Erythroblast (primary cell): ENCODE results near the gene TMEM44.

Source experiments
- DNase-seq, 2 experiments: peaks; one replicate each; lab custom pipeline; 2025; lab: John Stamatoyannopoulos, UW
- GATA1 ChIP-seq: IDR thresholded peaks from 2 replicates; pipeline ENCODE4 v1.6.1; 2011; ENCODE audit warnings: low read depth, mild to moderate bottlenecking, control low read depth, low read length, moderate library complexity
- POLR2A ChIP-seq: IDR thresholded peaks from 2 replicates; pipeline ENCODE4 v1.6.1; 2011; ENCODE audit warnings: mild to moderate bottlenecking, low read length

The TMEM44 gene

DNA sequence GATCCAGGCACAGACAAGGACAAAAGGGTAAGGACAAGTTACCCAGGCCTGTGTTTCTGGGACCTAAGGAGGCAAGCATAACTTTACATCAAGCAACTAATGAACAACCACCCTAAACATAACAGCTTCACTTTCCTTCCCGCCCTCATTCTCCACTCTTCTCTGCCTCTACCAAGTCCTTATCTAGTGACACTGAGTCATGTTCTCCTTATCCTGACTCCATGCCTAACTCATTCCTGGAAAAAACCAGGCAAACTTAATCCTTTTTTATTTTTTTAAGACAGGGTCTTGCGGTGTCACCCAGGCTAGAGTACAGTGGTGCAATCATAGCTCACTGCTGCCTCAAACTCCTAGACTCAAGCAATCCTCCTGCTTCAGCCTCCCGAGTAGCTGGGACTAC lies 44.5 kb downstream of the TMEM44 start:
- no peak for DNase-seq
- TF ChIP-seq GATA1: no peak
- no peak for TF ChIP-seq POLR2A

DNA sequence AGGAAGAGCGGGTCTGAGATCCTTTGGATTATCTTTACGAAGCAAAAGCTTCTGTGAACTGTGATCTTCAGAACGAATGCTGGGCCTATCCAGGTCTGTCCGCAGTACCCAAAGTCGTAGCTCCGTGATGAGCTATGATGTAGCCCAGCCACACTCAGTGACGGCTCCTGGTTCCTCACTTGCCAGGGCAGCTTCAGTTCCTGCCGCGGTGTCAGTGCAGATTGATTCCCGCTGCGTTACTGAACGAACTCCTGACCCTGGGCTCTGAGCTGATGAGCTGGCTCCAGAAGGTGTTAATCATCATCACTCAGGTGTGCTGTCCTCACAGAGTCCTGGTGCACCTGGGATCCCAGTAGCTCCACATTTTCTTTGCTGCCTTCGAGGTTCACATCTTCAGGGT lies 45.0 kb downstream of the TMEM44 start:
- no peak for DNase-seq
- TF ChIP-seq GATA1: no peak
- no peak for TF ChIP-seq POLR2A

DNA sequence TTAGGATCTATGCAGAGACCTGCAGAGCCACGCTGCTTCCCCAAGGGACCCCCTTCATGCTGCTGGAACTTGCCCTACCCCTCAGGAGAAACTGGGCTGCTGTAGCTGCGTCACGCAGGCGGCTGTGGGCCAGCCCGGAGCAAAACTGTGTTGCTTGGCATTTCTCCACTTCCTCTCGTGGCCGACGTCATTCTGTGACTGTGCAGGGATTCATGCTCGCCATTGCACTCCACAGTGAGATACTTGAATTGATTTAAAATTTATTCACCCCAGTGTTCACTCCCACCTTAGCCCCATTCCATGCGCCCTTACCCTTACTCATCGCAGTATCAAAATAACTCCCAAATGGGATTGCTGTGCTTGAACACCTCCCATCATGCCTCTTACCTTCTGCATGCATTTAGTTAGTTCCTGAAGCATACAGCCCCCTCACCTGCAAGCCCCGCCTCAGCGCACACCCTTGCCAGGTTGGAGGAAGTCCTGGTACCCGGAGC lies 45.7 kb downstream of the TMEM44 start:
- TF ChIP-seq POLR2A (no peak), GATA1 (no peak)
- DNase-seq: no peak

DNA sequence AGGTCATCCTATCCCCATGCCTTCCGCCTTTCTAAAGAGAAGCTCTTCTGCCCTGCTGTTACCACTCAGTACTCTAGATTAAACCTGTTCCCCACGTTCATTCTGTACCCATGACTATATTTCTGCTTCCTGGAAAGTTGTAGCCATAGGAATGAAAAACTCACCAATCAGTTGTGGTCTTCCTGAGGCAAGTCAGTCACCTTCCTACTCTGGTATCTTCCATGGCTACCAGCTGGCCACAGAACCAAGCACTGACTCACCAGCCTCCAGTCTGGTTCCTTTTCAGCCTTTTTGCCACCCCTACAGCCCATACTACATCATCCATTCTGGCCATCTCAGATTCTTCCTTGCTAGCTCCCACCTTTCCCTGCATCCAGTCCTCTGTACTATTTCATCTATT lies 46.4 kb downstream of the TMEM44 start:
- TF ChIP-seq GATA1 (no peak), POLR2A (peak; percentile 23)
- peak in 1 of 2 experiments; percentile 14 for DNase-seq

DNA sequence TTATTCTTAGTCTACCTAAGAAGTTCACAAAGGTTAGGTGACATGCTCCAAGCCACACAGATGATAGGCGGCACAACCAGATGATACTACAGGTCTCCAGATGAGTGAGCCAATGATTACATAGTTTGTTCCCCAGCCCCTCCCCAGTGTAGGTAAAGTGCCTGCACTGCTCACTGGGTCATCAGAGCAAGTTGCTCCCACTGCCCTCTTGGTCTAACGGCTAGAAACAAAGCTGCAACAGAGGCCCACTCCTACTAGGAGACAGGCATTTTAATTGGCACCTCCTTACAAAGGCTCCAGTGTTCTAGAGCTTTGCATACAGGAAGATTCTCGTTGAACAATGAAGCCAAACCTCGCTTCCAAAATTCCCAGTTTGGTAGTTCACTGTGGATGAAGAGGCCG lies 47.3 kb downstream of the TMEM44 start:
- TF ChIP-seq GATA1: no peak
- TF ChIP-seq POLR2A: no peak
- DNase-seq: no peak

DNA sequence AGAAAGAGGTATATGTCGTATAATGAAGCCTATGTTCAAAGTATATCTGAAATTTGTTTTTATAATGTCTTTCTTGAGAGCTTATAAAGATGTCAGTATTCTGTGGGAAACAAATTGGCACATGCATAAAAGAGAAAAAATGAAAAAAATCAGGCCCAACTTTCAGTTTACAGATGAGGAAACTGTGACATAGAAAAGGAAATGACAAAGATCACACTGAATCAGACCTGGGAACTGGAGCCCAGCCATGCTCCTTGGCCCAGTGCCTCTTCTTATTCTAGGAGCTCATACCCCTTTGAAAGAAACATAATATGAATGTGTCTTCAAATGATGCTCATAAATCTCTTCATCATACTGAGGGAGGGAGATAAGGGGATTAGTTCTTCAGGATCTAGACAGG lies 48.4 kb downstream of the TMEM44 start:
- TF ChIP-seq GATA1 (no peak), POLR2A (no peak)
- DNase-seq: peak in 1 of 2 experiments; percentile 26

DNA sequence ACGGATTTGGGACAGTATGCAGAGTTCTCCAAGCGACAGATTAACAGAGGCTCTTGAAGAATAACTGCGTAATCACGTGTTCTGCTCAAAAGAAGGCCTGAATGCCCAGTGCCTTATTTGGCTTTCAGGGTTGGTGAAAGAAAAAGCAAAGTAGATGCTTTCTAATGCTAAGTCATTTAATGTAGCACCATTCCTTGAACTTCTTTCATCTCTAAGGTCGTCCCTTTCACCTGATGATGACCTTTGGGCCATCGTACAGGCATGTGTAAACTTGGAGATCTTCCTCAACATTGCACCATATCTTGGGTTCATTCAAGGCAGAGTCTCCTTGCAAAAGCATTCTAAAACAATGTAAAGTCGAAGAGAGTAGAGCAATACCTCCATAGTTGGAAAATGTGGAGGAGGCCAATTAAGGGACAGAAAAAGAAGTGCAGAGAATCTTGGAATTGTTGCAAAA lies 48.9 kb downstream of the TMEM44 start:
- DNase-seq: no peak
- no peak for TF ChIP-seq POLR2A
- TF ChIP-seq GATA1: no peak

DNA sequence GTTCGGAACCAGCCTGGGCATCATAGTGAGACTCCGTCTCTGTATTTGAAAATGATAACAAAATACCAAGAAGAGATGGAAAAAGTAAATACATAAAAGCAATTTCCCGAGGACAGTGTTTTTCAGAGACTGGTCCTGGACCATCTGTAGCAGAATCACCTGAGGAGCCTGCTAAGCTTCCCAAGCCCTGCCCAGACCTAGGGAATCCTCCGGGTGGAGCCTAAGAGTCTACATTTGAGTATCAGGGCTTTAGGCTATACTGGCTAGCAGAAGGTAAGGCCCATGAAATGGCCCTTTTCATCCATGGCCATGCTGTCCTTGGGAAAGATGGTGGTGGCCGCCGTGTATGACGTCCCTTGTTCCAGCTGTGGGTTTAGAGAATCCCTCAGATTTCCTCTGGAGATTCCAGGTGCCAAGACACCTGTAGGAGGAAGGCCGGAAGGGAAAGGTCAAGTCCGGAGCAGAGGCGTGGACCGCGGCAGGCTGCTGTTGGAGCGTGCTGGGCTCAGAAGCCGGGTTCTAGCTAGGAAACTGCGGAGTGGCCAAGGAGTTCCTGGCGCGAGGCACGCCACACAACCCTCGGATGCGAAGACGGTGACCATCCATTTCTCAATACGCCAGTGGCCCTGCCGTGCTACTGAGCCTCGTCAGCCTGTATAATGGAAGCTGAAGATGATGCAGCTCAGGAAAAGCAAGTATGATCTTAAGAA lies 50.9 kb downstream of the TMEM44 start:
- TF ChIP-seq GATA1: no peak
- TF ChIP-seq POLR2A: no peak
- DNase-seq: no peak

DNA sequence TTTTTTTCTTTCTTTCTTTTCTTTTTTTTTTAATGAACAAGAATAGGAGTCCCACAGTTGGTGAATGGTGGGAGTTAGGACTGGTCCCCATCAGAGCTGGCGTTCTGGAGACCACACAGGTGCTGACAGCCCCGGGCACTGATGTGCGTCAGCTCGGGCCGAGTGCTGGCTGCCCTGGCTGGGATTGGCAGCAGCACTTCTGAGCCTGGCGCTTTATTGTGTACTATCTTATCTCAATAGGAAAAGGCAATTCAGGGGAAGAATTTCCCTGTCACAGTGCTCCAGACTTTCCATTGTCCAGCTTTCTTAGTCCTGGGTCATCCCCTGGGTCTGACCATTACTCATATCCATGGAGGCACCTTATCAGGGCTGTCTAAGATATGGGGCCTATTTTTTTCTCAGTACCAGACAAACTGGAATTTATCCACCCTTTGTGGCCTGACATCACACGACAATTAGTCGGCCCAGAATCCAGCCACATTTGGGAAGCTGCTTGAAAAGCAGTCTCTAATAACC lies 54.1 kb downstream of the TMEM44 start:
- no peak for DNase-seq
- TF ChIP-seq GATA1 (no peak), POLR2A (no peak)

DNA sequence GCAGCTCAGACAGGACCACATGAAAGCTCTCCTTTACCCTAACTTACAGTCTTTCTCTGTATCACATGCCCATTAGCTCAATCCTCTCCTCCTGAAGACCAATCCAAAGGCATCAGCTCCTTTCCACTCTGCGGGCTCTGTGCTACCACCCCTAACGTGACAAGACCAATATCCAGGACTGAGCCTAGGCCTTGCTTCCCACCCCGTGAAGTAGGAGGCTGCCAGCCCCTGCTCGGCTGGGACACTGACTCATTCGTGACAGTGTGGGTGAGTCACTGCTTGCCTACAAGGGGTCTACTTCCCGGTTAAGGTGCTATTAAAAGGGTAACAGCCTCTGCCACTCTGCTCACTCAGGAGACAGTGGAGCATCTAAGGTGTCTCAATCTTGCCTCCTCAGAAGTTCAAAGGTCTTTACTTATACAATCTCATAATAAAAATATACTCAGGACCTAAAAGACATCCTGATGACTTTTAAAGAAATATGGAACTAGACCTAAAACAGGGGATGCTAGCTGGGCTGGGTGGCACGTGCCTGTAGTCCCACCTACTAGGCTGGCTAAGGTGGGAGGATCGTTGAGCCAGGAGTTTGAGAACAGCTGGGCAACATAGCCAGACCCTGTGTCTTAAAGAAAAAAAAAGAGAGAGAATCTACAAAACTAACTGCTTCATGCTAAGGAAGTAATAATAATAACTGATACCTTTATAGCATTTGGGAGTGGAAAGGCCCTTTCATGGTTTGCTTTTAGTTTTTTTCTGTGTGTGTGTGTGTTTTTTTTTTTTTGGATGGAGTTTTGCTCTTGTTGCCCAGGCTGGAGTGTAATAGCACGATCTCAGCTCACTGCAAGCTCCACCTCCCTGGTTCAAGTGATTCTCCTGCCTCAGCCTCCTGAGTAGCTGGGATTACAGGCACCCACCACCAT lies 55.0 kb downstream of the TMEM44 start:
- no peak for TF ChIP-seq GATA1
- peak; percentile 10 for TF ChIP-seq POLR2A
- DNase-seq: peak; percentile 29 to 77

DNA sequence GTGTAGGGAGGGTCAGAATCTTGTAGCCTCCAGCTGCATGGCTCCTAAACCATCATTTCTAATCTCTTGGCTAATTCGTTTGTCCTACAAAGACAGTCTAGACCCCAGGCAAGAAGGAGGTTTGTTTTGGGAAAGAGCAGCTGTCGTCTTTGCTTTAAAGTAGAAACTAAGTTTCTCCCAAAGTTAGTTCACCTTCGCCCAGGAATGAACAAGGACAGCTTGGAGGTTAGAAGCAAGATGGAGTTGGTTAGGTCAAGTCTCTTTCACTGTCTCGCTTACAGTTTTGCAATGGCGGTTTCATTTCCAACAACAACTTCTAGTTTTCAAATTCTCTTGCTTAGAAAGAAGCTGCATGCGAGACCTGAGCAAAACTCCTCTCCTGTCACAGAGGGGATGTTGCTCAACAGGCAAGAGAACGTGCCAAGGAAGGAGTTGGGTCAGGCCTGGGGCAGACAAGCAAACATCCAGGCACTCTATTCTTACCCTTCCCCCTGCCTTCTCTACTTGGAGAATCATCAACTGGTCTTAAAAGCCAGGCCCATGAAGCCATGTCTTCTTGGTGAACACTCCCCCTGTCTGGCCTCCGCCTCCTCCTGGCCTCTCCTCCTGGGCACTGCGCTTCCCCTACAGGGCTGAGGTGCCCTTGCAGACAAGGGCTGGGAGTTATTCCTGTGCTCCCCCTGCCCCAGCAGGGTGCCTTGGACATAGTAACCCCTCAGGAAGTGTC lies 57.6 kb downstream of the TMEM44 start:
- no peak for TF ChIP-seq GATA1
- TF ChIP-seq POLR2A: peak; percentile 25
- peak; percentile 29 to 42 for DNase-seq

DNA sequence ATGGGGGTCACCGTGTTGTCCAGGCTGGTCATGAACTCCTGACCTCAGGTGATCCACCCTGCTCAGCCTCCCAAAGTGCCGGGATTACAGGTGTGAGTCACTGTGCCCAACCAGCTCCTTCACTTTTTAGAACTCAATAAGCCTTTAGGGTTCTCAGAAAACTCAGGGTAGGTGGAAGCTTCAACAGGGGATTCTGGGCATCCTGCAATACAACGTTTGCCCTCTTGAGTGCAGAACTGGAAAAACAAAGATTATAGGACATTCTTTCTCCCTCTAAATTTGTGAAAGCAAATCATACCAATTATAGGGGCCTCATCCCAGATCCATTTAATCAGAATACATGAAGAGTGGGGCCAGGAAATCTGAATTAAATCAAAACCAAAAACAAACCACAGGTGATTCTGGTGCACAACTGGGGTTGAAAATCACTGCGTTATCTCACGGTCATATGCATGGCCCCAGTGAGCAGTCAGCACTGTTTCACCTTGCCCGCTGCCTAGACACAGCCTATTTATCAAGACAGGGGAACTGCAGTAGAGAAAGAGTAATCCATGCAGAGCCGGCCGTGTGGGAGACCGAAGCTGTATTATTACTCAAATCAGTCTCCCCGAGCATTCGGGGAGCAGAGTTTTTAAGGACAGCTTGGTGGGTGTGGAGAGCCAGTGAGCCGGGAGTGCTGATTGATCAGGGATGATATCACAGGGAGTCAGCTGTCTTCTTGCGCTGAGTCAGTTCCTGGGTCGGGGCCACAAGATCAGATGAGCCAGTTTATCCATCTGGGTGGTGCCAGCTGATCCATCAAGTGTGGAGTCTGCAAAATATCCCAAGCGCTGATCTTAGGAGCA lies 58.4 kb downstream of the TMEM44 start:
- TF ChIP-seq POLR2A: peak; percentile 23
- no peak for TF ChIP-seq GATA1
- peak; percentile 68 to 75 for DNase-seq

DNA sequence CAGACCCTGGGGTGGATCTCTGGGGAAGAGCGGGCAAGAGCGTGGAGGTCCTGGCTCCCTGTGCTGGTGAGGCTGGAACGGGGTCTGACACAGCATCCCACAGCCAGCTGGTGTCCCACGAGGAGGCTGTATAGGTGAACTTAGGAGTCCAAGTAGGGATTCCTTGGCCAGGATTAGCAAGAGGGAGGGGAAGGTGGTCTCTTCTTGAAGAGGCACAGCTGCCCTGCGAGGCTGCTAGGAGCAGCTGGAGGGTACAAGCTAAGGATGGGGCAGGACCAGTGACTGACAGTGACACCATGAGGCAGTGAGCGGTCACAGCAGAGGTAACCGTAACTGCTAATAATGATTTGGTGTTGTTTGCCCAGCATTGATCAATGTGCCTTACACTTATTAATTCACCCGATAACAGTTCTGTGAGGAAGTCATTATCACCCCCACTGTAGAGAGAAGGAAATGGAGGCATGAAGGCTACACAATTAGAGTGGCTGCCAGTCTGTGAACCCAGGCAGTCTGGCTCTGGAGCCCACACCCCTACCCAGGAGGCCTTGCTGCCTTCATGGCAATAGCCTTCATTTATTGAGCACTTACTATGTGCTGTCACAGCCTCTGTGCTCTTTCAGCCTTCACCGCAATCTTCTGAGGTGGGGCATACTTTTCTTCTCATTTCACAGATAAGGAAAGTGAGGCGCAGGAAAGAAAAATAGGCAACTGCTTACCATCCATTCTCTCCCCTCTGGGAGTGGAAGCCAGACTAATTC lies 59.4 kb downstream of the TMEM44 start:
- TF ChIP-seq GATA1 (no peak), POLR2A (no peak)
- peak; percentile 69 to 74 for DNase-seq
